MCF 10A (cell line): Measurements from ENCODE around the gene OR1L4. TPM values are rescaled to one million over a fixed set of nuclear protein-coding genes. Genes with fewer than 3 reads are reported as not detected.
A peak's percentile ranks its signal among the peaks of the same experiment; 100 is the strongest.

Experiments
- Bru-seq: library from RNA; stranded (reverse); fragments of 400-500 nt; gene quantifications from one replicate; lab custom pipeline; 2021; lab: Mats Ljungman, UMichigan
- BruChase-seq, 2 experiments: library from RNA; stranded (reverse); fragments of 400-500 nt; gene quantifications; one replicate each; lab custom pipeline; 2021; lab: Mats Ljungman, UMichigan
- BruUV-seq: library from RNA; stranded (reverse); fragments of 400-500 nt; replicated peaks from 2 replicates; lab custom pipeline; 2021; lab: Mats Ljungman, UMichigan
- CTCF ChIA-PET: fragments of 300-600 bp; sonication (Branson Sonifier 250); formaldehyde crosslinking; extraction: SDS; loops from one replicate; lab custom pipeline; 2021; ENCODE audit warnings: antibody characterized with exemption, inconsistent platforms; lab: Yijun Ruan, JAX
- POLR2A ChIA-PET: fragments of 300-600, 350-650 bp; sonication (Branson Sonifier 250); formaldehyde crosslinking; extraction: SDS; loops from one replicate; lab custom pipeline; 2020; ENCODE audit warnings: antibody characterized with exemption, inconsistent platforms; lab: Yijun Ruan, JAX
- DNase-seq: peaks from one replicate; pipeline ENCODE4 v3.0.0-alpha.2; 2018; ENCODE audit not compliant: unreplicated experiment
- H3K27ac Mint-ChIP-seq: one replicate; pipeline ENCODE4 v1.8.0; 2022; ENCODE audit warnings: mild to moderate bottlenecking, low read depth, mixed read lengths; ENCODE audit not compliant: unreplicated experiment
- H3K27me3 Mint-ChIP-seq: one replicate; pipeline ENCODE4 v1.8.0; 2022; ENCODE audit warnings: mixed read lengths; ENCODE audit not compliant: insufficient read depth, unreplicated experiment
- H3K36me3 Mint-ChIP-seq: one replicate; pipeline ENCODE4 v1.8.0; 2022; ENCODE audit warnings: mild to moderate bottlenecking, moderate library complexity, mixed read lengths; ENCODE audit not compliant: insufficient read depth, unreplicated experiment
- H3K4me1 Mint-ChIP-seq: one replicate; pipeline ENCODE4 v1.8.0; 2022; ENCODE audit warnings: mixed read lengths; ENCODE audit not compliant: insufficient read depth, unreplicated experiment
- H3K4me3 Mint-ChIP-seq: one replicate; pipeline ENCODE4 v1.8.0; 2022; ENCODE audit warnings: mild to moderate bottlenecking, moderate library complexity, mixed read lengths; ENCODE audit not compliant: unreplicated experiment
- H3K9me3 Mint-ChIP-seq: one replicate; pipeline ENCODE4 v1.8.0; 2022; ENCODE audit warnings: mixed read lengths; ENCODE audit not compliant: unreplicated experiment
- intact Hi-C: fragments of 100-400 bp; cut with micrococcal nuclease; formaldehyde crosslinking; loops from 2 replicates; pipeline ENCODE4 v1.14.1; 2022
- long read RNA-seq: library from polyadenylated mRNA; stranded (forward); transcript quantifications from one replicate; pipeline ENCODE4 v2.0.0, GENCODE V29; 2022
- total RNA-seq: library from RNA; stranded (reverse); gene quantifications from 2 replicates; pipeline ENCODE4 v1.2.3, GENCODE V29; 2022
- TF ChIP-seq, protein P1 (sequence below): fragments of 200-600 bp; IDR thresholded peaks from one replicate; pipeline ENCODE4 v1.8.0; 2022; ENCODE audit warnings: antibody characterized with exemption, mild to moderate bottlenecking; ENCODE audit not compliant: unreplicated experiment

The OR1L4 gene, protein sequence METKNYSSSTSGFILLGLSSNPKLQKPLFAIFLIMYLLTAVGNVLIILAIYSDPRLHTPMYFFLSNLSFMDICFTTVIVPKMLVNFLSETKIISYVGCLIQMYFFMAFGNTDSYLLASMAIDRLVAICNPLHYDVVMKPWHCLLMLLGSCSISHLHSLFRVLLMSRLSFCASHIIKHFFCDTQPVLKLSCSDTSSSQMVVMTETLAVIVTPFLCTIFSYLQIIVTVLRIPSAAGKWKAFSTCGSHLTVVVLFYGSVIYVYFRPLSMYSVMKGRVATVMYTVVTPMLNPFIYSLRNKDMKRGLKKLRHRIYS
- total RNA-seq (not detected in 2 replicates), Bru-seq, nascent RNA (not detected), BruChase-seq, experiment 1, labeled RNA remaining after a 6-hour chase (not detected), BruChase-seq, experiment 2, labeled RNA remaining after a 2-hour chase (not detected)
- long read RNA-seq: 0 reads

DNA sequence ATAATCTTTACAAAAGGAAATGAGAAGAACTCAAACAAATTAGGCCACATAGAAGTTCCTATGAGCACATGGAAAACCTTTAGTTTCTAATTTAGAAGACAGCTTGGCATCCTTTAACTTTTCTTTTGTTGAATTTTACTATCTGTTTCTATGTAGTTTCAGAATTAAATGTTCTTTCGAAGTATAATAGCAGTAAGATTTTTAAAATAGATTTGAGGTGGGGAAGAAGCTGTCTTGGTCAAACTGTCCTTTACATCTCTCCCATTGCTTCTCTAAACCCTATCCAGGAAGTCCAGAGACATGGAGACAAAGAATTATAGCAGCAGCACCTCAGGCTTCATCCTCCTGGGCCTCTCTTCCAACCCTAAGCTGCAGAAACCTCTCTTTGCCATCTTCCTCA, at the start of gene OR1L4:
TSS of gene OR1L4 (plus strand) at position 301 of the 400 bp plus-strand sequence. CDS start at position 301, 0 bp downstream.
- intact Hi-C loops: no loop called here
- no peak within 1 kb of the TSS for H3K4me3 Mint-ChIP-seq
- ChIA-PET POLR2A (no interaction called here), CTCF (interaction anchor here (0.6 kb wide), 1 partner anchor 1185 kb away, joined by 4 read pairs; no protein-coding TSS in a partner anchor)
- no TSS peak for BruUV-seq
- no peak for DNase-seq
- H3K9me3 Mint-ChIP-seq: no peaks in the 10 kb centered on the region
- H3K27me3 Mint-ChIP-seq: no peaks in the 10 kb centered on the region
- H3K4me1 Mint-ChIP-seq: no peaks in the 10 kb centered on the region
- H3K27ac Mint-ChIP-seq: no peak within 1 kb of the TSS
- TF ChIP-seq, protein P1, sequence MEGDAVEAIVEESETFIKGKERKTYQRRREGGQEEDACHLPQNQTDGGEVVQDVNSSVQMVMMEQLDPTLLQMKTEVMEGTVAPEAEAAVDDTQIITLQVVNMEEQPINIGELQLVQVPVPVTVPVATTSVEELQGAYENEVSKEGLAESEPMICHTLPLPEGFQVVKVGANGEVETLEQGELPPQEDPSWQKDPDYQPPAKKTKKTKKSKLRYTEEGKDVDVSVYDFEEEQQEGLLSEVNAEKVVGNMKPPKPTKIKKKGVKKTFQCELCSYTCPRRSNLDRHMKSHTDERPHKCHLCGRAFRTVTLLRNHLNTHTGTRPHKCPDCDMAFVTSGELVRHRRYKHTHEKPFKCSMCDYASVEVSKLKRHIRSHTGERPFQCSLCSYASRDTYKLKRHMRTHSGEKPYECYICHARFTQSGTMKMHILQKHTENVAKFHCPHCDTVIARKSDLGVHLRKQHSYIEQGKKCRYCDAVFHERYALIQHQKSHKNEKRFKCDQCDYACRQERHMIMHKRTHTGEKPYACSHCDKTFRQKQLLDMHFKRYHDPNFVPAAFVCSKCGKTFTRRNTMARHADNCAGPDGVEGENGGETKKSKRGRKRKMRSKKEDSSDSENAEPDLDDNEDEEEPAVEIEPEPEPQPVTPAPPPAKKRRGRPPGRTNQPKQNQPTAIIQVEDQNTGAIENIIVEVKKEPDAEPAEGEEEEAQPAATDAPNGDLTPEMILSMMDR: no peak
- H3K36me3 Mint-ChIP-seq: no peaks in the 10 kb centered on the region

DNA sequence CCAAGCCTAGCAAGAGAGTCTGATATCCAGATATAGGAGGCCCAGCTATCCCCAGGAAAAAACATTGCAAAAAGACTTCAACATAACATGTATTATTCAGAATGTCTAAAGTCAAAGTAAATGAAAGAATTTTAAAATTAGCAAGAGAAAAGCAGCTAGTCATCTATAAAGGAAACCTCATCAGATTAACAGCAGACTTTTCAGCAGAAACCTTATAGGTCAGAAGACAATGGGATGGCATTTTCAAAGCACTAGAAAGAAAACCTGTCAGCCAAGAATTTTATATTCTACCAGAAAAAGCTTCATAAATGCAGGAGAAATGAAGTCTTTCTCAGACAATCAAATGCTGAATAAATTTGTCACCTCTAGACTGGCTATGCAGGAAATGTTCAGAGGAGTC, 38.9 kb upstream of the OR1L4 start:
- intact Hi-C loops: no loop called here
- DNase-seq: no peak
- ChIA-PET CTCF (no interaction called here), POLR2A (interaction anchor here (0.6 kb wide), 2 partner anchors 55 to 964 kb away, joined by 3 to 4 read pairs; no protein-coding TSS in a partner anchor)
- H3K27ac Mint-ChIP-seq: no peak overlapping the region
- BruUV-seq: no TSS peak
- peaks cover 14% of the 10 kb centered on the region for H3K9me3 Mint-ChIP-seq
- no peaks in the 10 kb centered on the region for H3K36me3 Mint-ChIP-seq
- no peaks in the 10 kb centered on the region for H3K4me1 Mint-ChIP-seq
- TF ChIP-seq, protein P1: no peak
- peaks cover 26% of the 10 kb centered on the region for H3K27me3 Mint-ChIP-seq
- no peak overlapping the region for H3K4me3 Mint-ChIP-seq

DNA sequence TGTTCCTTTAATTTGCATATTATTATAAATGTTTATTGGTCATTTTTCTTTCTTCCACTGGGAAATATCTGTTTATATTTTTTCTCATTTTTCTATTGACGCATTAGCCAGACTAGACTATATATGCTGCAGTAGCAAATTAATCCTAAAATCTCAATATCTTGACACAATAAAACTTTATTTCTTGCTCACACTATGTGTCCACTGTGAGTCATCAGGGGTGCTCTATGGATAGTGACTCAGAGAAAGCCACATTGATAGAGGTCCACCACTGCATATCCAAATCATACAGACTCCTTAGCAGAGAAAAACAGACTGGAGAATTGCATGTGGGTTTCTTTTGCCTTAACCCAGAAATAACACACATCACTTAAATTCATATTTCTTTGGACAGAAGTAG, 28.1 kb upstream of the OR1L4 start:
- CTCF ChIA-PET: no interaction called here
- H3K4me1 Mint-ChIP-seq: no peaks in the 10 kb centered on the region
- DNase-seq: peak; percentile 25
- H3K27ac Mint-ChIP-seq: no peak overlapping the region
- no TSS peak for BruUV-seq
- no peaks in the 10 kb centered on the region for H3K36me3 Mint-ChIP-seq
- POLR2A ChIA-PET: no interaction called here
- H3K27me3 Mint-ChIP-seq: peaks cover 8% of the 10 kb centered on the region
- TF ChIP-seq, protein P1: no peak
- no peak overlapping the region for H3K4me3 Mint-ChIP-seq
- intact Hi-C loops: no loop called here
- H3K9me3 Mint-ChIP-seq: no peaks in the 10 kb centered on the region

DNA sequence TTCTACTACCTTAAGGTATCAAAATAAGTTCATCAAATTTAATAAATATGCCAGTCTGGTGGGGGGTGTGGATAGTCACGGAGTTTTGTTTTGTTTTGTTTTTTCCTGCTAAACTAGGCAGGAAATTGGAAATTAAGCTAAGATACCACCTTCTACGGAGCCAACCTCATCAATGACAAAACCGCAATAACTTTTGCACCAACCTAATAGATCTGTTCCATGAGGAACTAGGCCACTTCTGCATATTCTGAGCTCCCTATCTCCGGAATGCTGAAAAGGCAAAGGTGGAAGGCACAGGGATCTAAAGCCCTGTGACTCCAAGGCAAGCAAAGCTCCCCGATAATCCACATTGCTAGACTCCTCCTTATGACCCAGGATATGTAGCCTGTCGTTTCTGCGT, 5.8 kb upstream of the OR1L4 start:
- Mint-ChIP-seq H3K4me3 (no peak overlapping the region), H3K27ac (no peak overlapping the region), H3K27me3 (no peaks in the 10 kb centered on the region), H3K36me3 (no peaks in the 10 kb centered on the region), H3K9me3 (peaks cover 8% of the 10 kb centered on the region), H3K4me1 (no peaks in the 10 kb centered on the region)
- ChIA-PET POLR2A (no interaction called here), CTCF (interaction anchor here (0.6 kb wide), 1 partner anchor 253 kb away, joined by 3 read pairs; no protein-coding TSS in a partner anchor)
- no peak for DNase-seq
- intact Hi-C loops: no loop called here
- TF ChIP-seq, protein P1: no peak
- no TSS peak for BruUV-seq
